HepG2 (cell line): ENCODE measurements around the gene TCF3. TPM values are rescaled to one million over a fixed set of nuclear protein-coding genes. Genes with fewer than 3 reads are reported as not detected.

ENCODE experiments used
- BRD4 ChIP-seq: sonication (generic); formaldehyde crosslinking; IDR thresholded peaks from 2 replicates; pipeline ENCODE4 v1.4.0; 2020; ENCODE audit warnings: missing genetic modification reagents
- EEA1 ChIP-seq: sonication (generic); formaldehyde crosslinking; IDR thresholded peaks from 2 replicates; pipeline ENCODE4 v1.5.1; 2020; ENCODE audit warnings: mild to moderate bottlenecking, missing genetic modification reagents, borderline replicate concordance
- HOXA5 ChIP-seq: sonication (generic); formaldehyde crosslinking; IDR thresholded peaks from 2 replicates; pipeline ENCODE4 v1.4.0; 2020; ENCODE audit warnings: missing genetic modification reagents
- ISX ChIP-seq: sonication (generic); formaldehyde crosslinking; conservative IDR thresholded peaks from 2 replicates; pipeline ENCODE4 v1.5.0; 2020; ENCODE audit warnings: missing genetic modification reagents
- KDM5B ChIP-seq: sonication (generic); formaldehyde crosslinking; IDR thresholded peaks from 2 replicates; pipeline ENCODE4 v1.4.0; 2020; ENCODE audit warnings: missing genetic modification reagents, mild to moderate bottlenecking, borderline replicate concordance
- MED8 ChIP-seq: sonication (generic); formaldehyde crosslinking; IDR thresholded peaks from 2 replicates; pipeline ENCODE4 v1.8.1; 2023; ENCODE audit warnings: mild to moderate bottlenecking, missing genetic modification reagents; ENCODE audit not compliant: insufficient replicate concordance
- NFKB2 ChIP-seq: sonication (generic); formaldehyde crosslinking; IDR thresholded peaks from 2 replicates; pipeline ENCODE4 v1.4.0; 2020; ENCODE audit warnings: missing genetic modification reagents, borderline replicate concordance
- NONO ChIP-seq, 2 experiments: fragments of 450-650 bp in 1 of 2; sonication (generic) in 1 of 2; formaldehyde crosslinking in 1 of 2; IDR thresholded peaks in 1 of 2; conservative IDR thresholded peaks in 1 of 2; 2 replicates each; pipeline versions ENCODE4 v1.6.1 to v1.8.0; 2017 to 2022; ENCODE audit warnings: mild to moderate bottlenecking in 1 of 2, missing genetic modification reagents in 1 of 2, moderate library complexity in 1 of 2
- PITX1 ChIP-seq: sonication (generic); formaldehyde crosslinking; IDR thresholded peaks from 2 replicates; pipeline ENCODE4 v1.5.1; 2020; ENCODE audit warnings: mild to moderate bottlenecking, missing genetic modification reagents
- TSC22D2 ChIP-seq: sonication (generic); formaldehyde crosslinking; IDR thresholded peaks from 2 replicates; pipeline ENCODE4 v1.5.1; 2020; ENCODE audit warnings: missing genetic modification reagents, mild to moderate bottlenecking, borderline replicate concordance
- ZBTB46 ChIP-seq: sonication (generic); formaldehyde crosslinking; IDR thresholded peaks from 2 replicates; pipeline ENCODE4 v1.4.0; 2020; ENCODE audit warnings: mild to moderate bottlenecking, missing genetic modification reagents, borderline replicate concordance
- ZFP37 ChIP-seq: sonication (generic); formaldehyde crosslinking; IDR thresholded peaks from 2 replicates; pipeline ENCODE4 v1.4.0; 2020; ENCODE audit warnings: missing genetic modification reagents, borderline replicate concordance
- ZNF276 ChIP-seq: sonication (generic); formaldehyde crosslinking; IDR thresholded peaks from 2 replicates; pipeline ENCODE4 v1.4.0; 2020; ENCODE audit warnings: mild to moderate bottlenecking, low read depth, missing genetic modification reagents
- ZNF792 ChIP-seq: IDR thresholded peaks from 2 replicates; pipeline ENCODE4 v1.6.1; 2016
- polyA plus RNA-seq, 8 experiments: library from polyadenylated mRNA; depleted of rRNA in 3 of 8; stranded (reverse) in 7 of 8; unstranded in 1 of 8; fragments of >200 nt; fragmentation: Illumina TruSeq in 4 of 8; extraction: Trizol in 4 of 8; gene quantifications; 2 replicates each; pipeline versions ENCODE4 v1.2.1 to v1.2.3, GENCODE V29; 2011 to 2016; ENCODE audit warnings: low read depth in 4 of 8, missing spikeins in 1 of 8, mixed read lengths in 1 of 8; ENCODE audit not compliant: insufficient read depth in 1 of 8
- total RNA-seq, 5 experiments: library from RNA; depleted of rRNA; stranded (reverse); fragments of >200 nt; fragmentation: Illumina TruSeq; extraction: Trizol; gene quantifications; 2 replicates each; pipeline ENCODE4 v1.2.3, GENCODE V29; 2016; ENCODE audit warnings: low read depth in 1 of 5
- TF ChIP-seq, protein P1 (sequence below): IDR thresholded peaks from 2 replicates; pipeline ENCODE4 v1.6.1; 2016; ENCODE audit warnings: low read depth, missing genetic modification reagents, missing compliant biosample characterization
- TF ChIP-seq, protein P2 (sequence below): sonication (generic); formaldehyde crosslinking; IDR thresholded peaks from 2 replicates; pipeline ENCODE4 v1.4.0; 2020; ENCODE audit warnings: mild to moderate bottlenecking, missing genetic modification reagents
- TF ChIP-seq, protein P3 (sequence below): sonication (generic); formaldehyde crosslinking; IDR thresholded peaks from 2 replicates; pipeline ENCODE4 v1.5.1; 2020; ENCODE audit warnings: mild to moderate bottlenecking, missing genetic modification reagents, borderline replicate concordance

The TCF3 gene
- total and polyA plus RNA-seq, 2 of the 13 experiments (the other 11 are each of a cell fraction or from before 2014, with no cell fraction given), result 51.4 to 53.2 TPM

DNA sequence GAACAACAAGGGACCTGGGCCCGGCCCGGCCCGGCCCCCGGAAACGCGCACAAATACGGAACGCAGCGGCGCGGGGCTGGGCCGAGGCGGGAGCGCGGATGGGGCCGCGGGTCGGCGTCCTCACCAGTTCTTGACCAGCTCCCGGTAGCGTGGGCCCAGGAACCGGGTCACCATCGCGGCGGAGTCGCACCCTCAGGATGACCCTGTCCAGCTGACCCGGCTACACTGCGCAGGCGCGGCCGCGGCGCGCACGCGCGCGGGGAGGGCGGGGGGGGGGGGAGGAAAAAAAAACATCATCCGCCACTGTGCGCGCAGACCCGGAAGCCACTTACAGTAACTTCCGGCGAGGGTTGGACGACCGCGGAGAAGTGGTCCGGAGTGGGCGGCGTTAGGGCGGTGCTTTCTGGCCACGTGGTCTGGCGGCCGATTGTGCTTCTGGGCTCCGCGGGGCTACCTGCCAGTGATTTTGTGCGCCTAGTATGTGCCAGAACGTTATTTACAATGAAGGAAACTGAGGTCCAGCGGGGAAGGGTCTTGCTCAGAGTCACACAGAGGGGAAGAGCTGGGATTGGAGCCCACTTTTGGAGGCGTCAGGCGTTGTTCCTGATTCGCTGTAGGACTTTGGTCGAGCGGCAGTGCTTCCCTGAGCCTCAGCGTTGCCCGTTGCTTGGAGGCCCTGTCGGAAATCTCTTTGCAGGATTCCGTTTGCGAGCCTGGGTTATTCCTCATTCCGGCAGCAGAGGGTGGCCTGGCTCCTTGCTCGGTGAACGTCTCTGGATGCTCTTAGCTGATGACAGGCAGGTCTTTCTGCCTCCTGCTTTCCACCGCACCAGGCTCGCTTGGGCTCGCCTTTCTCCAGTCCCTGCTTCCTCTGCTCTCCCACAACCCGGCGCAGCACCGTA, 46.9 kb downstream of the TCF3 start, which contains the start of gene UQCR11 (continued):
- TF ChIP-seq KDM5B (CRISPR knock-in tag), result peak; percentile 59; the same call in 1 of the 2 replicates
- 0 out of 2 replicates have a peak, but pooled peaks have one; percentile 17 for TF ChIP-seq BRD4 (CRISPR knock-in tag)
- peak; percentile 66; the same call in 1 of the 2 replicates for TF ChIP-seq HOXA5 (CRISPR knock-in tag)
- no peak for TF ChIP-seq ISX (CRISPR knock-in tag)
- TF ChIP-seq, protein P1, sequence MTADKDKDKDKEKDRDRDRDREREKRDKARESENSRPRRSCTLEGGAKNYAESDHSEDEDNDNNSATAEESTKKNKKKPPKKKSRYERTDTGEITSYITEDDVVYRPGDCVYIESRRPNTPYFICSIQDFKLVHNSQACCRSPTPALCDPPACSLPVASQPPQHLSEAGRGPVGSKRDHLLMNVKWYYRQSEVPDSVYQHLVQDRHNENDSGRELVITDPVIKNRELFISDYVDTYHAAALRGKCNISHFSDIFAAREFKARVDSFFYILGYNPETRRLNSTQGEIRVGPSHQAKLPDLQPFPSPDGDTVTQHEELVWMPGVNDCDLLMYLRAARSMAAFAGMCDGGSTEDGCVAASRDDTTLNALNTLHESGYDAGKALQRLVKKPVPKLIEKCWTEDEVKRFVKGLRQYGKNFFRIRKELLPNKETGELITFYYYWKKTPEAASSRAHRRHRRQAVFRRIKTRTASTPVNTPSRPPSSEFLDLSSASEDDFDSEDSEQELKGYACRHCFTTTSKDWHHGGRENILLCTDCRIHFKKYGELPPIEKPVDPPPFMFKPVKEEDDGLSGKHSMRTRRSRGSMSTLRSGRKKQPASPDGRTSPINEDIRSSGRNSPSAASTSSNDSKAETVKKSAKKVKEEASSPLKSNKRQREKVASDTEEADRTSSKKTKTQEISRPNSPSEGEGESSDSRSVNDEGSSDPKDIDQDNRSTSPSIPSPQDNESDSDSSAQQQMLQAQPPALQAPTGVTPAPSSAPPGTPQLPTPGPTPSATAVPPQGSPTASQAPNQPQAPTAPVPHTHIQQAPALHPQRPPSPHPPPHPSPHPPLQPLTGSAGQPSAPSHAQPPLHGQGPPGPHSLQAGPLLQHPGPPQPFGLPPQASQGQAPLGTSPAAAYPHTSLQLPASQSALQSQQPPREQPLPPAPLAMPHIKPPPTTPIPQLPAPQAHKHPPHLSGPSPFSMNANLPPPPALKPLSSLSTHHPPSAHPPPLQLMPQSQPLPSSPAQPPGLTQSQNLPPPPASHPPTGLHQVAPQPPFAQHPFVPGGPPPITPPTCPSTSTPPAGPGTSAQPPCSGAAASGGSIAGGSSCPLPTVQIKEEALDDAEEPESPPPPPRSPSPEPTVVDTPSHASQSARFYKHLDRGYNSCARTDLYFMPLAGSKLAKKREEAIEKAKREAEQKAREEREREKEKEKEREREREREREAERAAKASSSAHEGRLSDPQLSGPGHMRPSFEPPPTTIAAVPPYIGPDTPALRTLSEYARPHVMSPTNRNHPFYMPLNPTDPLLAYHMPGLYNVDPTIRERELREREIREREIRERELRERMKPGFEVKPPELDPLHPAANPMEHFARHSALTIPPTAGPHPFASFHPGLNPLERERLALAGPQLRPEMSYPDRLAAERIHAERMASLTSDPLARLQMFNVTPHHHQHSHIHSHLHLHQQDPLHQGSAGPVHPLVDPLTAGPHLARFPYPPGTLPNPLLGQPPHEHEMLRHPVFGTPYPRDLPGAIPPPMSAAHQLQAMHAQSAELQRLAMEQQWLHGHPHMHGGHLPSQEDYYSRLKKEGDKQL, result no peak
- no peak for TF ChIP-seq ZNF276 (CRISPR knock-in tag)
- no peak for TF ChIP-seq PITX1 (CRISPR knock-in tag)
- TF ChIP-seq TSC22D2, result no peak
- 0 out of 2 replicates have a peak, but pooled peaks have one; percentile 79 for TF ChIP-seq ZFP37 (CRISPR knock-in tag)
- no peak for TF ChIP-seq ZBTB46 (CRISPR knock-in tag)
- TF ChIP-seq, protein P2, sequence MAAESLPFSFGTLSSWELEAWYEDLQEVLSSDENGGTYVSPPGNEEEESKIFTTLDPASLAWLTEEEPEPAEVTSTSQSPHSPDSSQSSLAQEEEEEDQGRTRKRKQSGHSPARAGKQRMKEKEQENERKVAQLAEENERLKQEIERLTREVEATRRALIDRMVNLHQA (CRISPR knock-in tag), result no peak
- TF ChIP-seq NFKB2 (CRISPR knock-in tag), result peak; percentile 60; the same call in 1 of the 2 replicates
- no peak for TF ChIP-seq ZNF792
- TF ChIP-seq EEA1 (CRISPR knock-in tag), result no peak
- TF ChIP-seq, protein P3, sequence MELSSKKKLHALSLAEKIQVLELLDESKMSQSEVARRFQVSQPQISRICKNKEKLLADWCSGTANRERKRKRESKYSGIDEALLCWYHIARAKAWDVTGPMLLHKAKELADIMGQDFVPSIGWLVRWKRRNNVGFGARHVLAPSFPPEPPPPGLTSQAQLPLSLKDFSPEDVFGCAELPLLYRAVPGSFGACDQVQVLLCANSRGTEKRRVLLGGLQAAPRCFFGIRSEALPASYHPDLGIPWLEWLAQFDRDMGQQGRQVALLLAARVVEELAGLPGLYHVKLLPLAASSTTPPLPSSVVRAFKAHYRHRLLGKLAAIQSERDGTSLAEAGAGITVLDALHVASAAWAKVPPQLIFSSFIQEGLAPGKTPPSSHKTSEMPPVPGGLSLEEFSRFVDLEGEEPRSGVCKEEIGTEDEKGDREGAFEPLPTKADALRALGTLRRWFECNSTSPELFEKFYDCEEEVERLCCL (CRISPR knock-in tag), result no peak
- TF ChIP-seq NONO (IDR thresholded peaks at IDR 0.05), result no peak
- no peak; the same call in 1 of the 2 replicates for TF ChIP-seq NONO (CRISPR knock-in tag; conservative IDR thresholded peaks at IDR 0.05)
- no peak for TF ChIP-seq MED8 (CRISPR knock-in tag)
